Measurements from ENCODE around the gene TFDP1.

The TFDP1 gene

GRCh38 chr13:113650275-113650674 lies 65.7 kb downstream of the TFDP1 start:
- DNase-seq (ENCODE audit: low read depth in 2 of 2) = no peak

GRCh38 chr13:113650731-113651148 lies 66.2 kb downstream of the TFDP1 start:
- DNase-seq (ENCODE audit: low read depth in 2 of 2) = no peak

- DNase-seq (ENCODE audit: low read depth in 2 of 2) = no peak
Observed at GRCh38 chr13:113651511-113652403, 67.2 kb downstream of the TFDP1 start.

- DNase-seq (ENCODE audit: low read depth in 2 of 2) = no peak
Observed at GRCh38 chr13:113652404-113653263, 68.1 kb downstream of the TFDP1 start.

- no peak for DNase-seq (ENCODE audit: low read depth in 2 of 2)
Observed at GRCh38 chr13:113653264-113654174, 69.0 kb downstream of the TFDP1 start.

- DNase-seq (ENCODE audit: low read depth in 2 of 2) = no peak
Observed at GRCh38 chr13:113654175-113654560, 69.6 kb downstream of the TFDP1 start.

GRCh38 chr13:113654591-113655345 lies 70.2 kb downstream of the TFDP1 start:
- no peak for DNase-seq (ENCODE audit: low read depth in 2 of 2)

- no peak for DNase-seq (ENCODE audit: low read depth in 2 of 2)
Observed at GRCh38 chr13:113655346-113656002, 70.9 kb downstream of the TFDP1 start.

GRCh38 chr13:113656003-113656588 lies 71.5 kb downstream of the TFDP1 start:
- DNase-seq (ENCODE audit: low read depth in 2 of 2) = no peak

- no peak for DNase-seq (ENCODE audit: low read depth in 2 of 2)
Observed at GRCh38 chr13:113656831-113657671, 72.5 kb downstream of the TFDP1 start.

GRCh38 chr13:113657851-113658741 lies 73.5 kb downstream of the TFDP1 start, which contains the start of gene ATP4B:
Gene ATP4B (minus strand): TSS chr13:113658198. CDS start chr13:113658144, 54 bp downstream.
- DNase-seq (ENCODE audit: low read depth in 2 of 2) = no peak

GRCh38 chr13:113658836-113659235 lies 74.3 kb downstream of the TFDP1 start:
- DNase-seq (ENCODE audit: low read depth in 2 of 2) = no peak

- no peak for DNase-seq (ENCODE audit: low read depth in 2 of 2)
Observed at GRCh38 chr13:113659337-113659736, 74.8 kb downstream of the TFDP1 start.

- no peak for DNase-seq (ENCODE audit: low read depth in 2 of 2)
Observed at GRCh38 chr13:113660066-113660465, 75.5 kb downstream of the TFDP1 start.

GRCh38 chr13:113661509-113661908 lies 77.0 kb downstream of the TFDP1 start:
- no peak for DNase-seq (ENCODE audit: low read depth in 2 of 2)

- DNase-seq (ENCODE audit: low read depth in 2 of 2) = no peak
Observed at GRCh38 chr13:113663934-113664333, 79.4 kb downstream of the TFDP1 start.

GRCh38 chr13:113664751-113665596 lies 80.4 kb downstream of the TFDP1 start:
- DNase-seq (ENCODE audit: low read depth in 2 of 2) = no peak
